Measurements from ENCODE around the gene CYB5A.
"Not testable (repeated sequence)": the region's sequence is repeated elsewhere in the genome, so short reads cannot be mapped to it uniquely, and the experiment has no call there.

CYB5A gene

DNA sequence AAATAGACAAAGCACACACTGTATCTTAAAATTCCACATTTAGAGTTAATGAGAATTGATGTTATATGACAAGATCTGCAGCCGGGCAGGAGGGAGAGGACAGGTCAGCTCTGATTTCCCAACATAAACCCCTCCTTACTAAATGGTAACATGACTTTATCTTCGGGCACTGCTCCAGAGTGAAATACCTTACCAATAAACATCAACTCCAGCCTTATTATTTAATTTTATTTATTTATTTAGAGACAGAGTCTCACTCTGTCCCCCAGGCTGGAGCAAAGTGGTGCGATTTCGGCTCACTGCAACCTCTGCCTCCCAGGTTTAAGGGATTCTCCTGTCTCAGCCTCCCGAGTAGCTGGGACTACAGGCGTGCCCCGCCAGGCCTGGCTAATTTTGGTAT is 1.7 kb downstream of the CYB5A start:
- no peak for DNase-seq (ENCODE audit: low spot score)
- in situ Hi-C loops (cut with MboI; ENCODE audit: low sequenced_read_pairs, unreplicated experiment) = no loop called here
- TF ChIP-seq, protein P1, sequence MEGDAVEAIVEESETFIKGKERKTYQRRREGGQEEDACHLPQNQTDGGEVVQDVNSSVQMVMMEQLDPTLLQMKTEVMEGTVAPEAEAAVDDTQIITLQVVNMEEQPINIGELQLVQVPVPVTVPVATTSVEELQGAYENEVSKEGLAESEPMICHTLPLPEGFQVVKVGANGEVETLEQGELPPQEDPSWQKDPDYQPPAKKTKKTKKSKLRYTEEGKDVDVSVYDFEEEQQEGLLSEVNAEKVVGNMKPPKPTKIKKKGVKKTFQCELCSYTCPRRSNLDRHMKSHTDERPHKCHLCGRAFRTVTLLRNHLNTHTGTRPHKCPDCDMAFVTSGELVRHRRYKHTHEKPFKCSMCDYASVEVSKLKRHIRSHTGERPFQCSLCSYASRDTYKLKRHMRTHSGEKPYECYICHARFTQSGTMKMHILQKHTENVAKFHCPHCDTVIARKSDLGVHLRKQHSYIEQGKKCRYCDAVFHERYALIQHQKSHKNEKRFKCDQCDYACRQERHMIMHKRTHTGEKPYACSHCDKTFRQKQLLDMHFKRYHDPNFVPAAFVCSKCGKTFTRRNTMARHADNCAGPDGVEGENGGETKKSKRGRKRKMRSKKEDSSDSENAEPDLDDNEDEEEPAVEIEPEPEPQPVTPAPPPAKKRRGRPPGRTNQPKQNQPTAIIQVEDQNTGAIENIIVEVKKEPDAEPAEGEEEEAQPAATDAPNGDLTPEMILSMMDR (IDR thresholded peaks at IDR 0.05; ENCODE audit: borderline replicate concordance, control extremely low read depth, extremely low read depth, insufficient read depth, missing control alignments) = no peak

DNA sequence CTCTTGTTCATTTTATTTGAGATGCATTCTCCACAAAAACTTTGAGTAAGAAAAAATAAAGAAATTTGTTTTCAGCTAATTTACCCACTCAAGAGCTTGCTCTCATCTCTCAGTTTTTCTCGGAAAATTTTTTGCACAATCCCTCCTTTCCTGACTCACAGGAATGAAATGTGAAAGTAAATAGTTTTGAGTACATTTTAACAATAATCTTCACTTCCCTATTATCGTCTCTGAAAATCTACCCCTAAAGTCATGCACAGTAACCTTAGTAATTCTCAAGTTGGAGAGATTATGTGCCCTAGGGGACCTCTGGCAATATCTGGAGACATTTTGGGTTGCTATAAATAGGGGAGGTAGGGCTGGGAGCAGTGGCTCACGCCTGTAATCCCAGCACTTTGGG is 2.6 kb downstream of the CYB5A start:
- in situ Hi-C loops (cut with MboI; ENCODE audit: low sequenced_read_pairs, unreplicated experiment) = no loop called here
- TF ChIP-seq, protein P1 (IDR thresholded peaks at IDR 0.05; ENCODE audit: borderline replicate concordance, control extremely low read depth, extremely low read depth, insufficient read depth, missing control alignments) = no peak

DNA sequence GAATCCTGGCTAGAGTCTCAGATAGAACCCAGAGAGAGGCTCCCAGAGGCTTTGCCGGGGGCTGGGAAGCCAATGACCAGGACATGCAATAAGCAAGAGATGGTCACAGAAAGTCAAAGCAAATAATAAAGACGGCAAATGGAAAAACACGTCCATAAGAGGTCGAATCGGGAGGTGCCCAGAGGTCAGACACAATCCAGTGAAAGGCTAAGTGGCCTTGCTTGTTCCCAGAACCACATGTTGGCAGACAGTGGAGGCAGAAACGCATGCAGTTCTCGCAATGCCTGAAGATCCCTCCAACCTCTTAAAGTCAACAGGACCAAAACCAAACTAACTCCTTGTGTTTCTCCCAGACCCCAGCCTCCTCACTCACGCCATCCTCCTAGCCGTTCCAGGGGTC is 3.0 kb downstream of the CYB5A start:
- in situ Hi-C loops (cut with MboI; ENCODE audit: low sequenced_read_pairs, unreplicated experiment) = no loop called here
- TF ChIP-seq, protein P1 (IDR thresholded peaks at IDR 0.05; ENCODE audit: borderline replicate concordance, control extremely low read depth, extremely low read depth, insufficient read depth, missing control alignments) = no peak
- DNase-seq (ENCODE audit: low spot score) = no peak

More for the DNA sequence above, 2.6 kb downstream of the CYB5A start:
- no peak for DNase-seq (ENCODE audit: low spot score)

DNA sequence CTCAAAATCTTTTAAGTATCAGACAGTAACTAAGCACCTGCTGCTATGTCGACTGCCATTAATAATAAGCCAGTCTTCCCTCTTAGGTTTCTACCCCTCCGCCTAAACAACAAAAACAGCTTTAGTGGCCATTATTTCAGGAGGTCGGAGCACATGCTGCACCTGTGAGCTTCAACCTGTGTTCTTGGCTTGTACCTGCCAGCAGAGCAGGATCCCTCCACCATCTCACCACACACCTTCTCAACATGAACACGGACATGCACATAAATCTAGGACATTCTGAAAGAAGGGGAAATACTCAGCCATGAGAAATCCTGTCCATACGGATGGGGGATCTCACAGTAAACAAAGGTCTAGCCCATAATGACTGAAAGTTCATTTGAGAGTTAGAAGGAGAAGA is 3.7 kb downstream of the CYB5A start:
- TF ChIP-seq, protein P1 (IDR thresholded peaks at IDR 0.05; ENCODE audit: borderline replicate concordance, control extremely low read depth, extremely low read depth, insufficient read depth, missing control alignments) = no peak
- no peak for DNase-seq (ENCODE audit: low spot score)
- in situ Hi-C loops (cut with MboI; ENCODE audit: low sequenced_read_pairs, unreplicated experiment) = no loop called here

DNA sequence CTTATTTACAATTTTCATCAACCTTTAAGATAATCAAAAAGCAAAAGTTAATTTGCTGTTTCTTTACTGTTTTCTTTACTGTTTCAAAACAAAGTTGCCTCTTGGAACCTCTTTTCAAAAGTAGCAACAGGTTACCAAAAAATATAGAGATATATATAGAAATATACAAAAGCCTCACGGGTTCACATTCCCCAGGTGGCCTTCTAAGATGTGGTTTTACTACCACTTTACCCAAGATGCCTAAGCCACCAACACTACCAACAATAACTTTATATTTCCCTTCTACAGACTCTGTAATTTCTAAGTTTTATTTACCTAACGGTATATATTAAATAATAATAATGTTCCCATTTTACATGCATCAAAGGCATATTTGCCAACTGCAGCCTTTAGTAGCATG is 4.9 kb downstream of the CYB5A start:
- no peak for DNase-seq (ENCODE audit: low spot score)
- TF ChIP-seq, protein P1 (IDR thresholded peaks at IDR 0.05; ENCODE audit: borderline replicate concordance, control extremely low read depth, extremely low read depth, insufficient read depth, missing control alignments) = no peak
- in situ Hi-C loops (cut with MboI; ENCODE audit: low sequenced_read_pairs, unreplicated experiment) = no loop called here

DNA sequence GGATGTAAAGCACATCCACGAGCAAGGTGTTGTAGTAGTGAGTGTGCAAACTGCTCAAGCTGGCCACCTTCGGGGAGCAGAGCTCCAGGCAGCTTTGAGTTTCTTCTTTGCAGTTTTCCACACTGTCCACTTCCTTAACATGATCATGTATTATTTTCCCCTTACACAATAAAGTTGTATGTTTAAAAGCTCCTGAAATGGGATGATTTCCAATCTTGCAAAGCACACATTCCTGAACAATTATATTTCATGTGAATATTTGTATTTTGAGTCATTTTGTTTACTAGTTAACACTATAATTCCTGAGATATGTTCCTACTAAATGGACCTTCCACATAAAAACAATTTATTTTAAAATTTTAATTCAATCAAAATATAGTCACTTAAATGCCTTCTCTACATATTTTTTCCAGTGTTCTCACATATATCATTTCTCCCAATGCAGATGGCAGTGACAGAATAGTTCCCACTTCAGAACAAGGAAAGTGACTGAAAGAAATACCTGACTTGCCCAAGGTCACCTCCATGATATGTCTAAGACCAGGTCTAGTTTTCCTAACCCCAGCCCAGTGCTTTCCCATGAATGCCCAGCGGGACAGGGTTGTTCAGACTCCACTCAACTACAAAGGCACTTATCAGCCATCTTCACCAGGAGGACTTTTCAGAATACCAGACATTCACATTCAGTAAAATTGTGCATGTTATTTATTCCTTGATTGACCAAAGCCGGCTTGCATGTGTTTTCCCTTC is 5.5 kb downstream of the CYB5A start:
- no peak for DNase-seq (ENCODE audit: low spot score)
- in situ Hi-C loops (cut with MboI; ENCODE audit: low sequenced_read_pairs, unreplicated experiment) = no loop called here
- TF ChIP-seq, protein P1 (IDR thresholded peaks at IDR 0.05; ENCODE audit: borderline replicate concordance, control extremely low read depth, extremely low read depth, insufficient read depth, missing control alignments) = no peak

DNA sequence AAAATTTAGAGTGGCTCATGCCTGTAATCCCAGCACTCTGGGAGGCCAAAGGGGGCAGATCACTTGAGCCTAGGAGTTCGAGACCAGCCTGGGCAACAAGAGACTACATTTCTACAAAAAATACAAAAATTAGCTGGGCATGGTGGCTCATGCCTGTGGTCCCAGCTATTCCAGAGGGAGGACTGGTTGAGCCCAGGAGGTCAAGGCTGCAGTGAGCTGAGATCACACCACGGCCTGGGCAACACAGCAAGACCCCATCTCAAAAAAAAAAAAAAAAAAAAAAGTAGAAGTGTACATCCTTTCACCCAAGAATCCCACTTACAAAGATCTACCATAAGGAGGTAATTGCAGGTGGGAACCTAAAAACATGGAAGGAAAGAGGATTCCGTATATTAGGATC is 6.2 kb downstream of the CYB5A start:
- in situ Hi-C loops (cut with MboI; ENCODE audit: low sequenced_read_pairs, unreplicated experiment); DNase-seq (ENCODE audit: low spot score): not testable (repeated sequence)
